HEK293 (cell line): ENCODE data around the gene CMIP.

Source experiments
- CTCF ChIA-PET: fragments of 350-600 bp; formaldehyde crosslinking; extraction: SDS; loops from one replicate; lab custom pipeline; 2021; ENCODE audit warnings: antibody characterized with exemption; lab: Yijun Ruan, JAX
- POLR2A ChIA-PET: fragments of 300-600 bp; formaldehyde crosslinking; extraction: SDS; loops from one replicate; lab custom pipeline; 2020; ENCODE audit warnings: antibody characterized with exemption, inconsistent platforms; lab: Yijun Ruan, JAX
- H3K27ac ChIP-seq: fragments of 200-500 bp; sonication (Bioruptor generic); 2 replicates; pipeline ENCODE4 v1.5.1; 2014; ENCODE audit warnings: low read depth, low read length, control low read depth, inconsistent platforms; ENCODE audit errors: extremely low read depth
- H3K36me3 ChIP-seq, 2 experiments: fragments of 200-500 bp in 1 of 2; sonication (Bioruptor generic) in 1 of 2; 1 replicate in 1 of 2; 2 replicates in 1 of 2; pipeline ENCODE4 v1.5.1; 2014 to 2017; ENCODE audit warnings: inconsistent platforms in 2 of 2, low read length in 2 of 2; ENCODE audit not compliant: control insufficient read depth in 2 of 2, insufficient read depth in 1 of 2
- H3K4me1 ChIP-seq: fragments of 200-500 bp; sonication (Bioruptor generic); 2 replicates; pipeline ENCODE4 v1.5.1; 2014; ENCODE audit warnings: mild to moderate bottlenecking, low read length, inconsistent platforms; ENCODE audit not compliant: control insufficient read depth, insufficient read depth
- H3K4me3 ChIP-seq: 2 replicates; pipeline ENCODE4 v1.5.1; 2011; ENCODE audit warnings: low read depth, mild to moderate bottlenecking, control low read depth, low read length, moderate library complexity
- H3K9me3 ChIP-seq: fragments of 200-500 bp; sonication (Bioruptor generic); 2 replicates; pipeline ENCODE4 v1.5.1; 2014; ENCODE audit warnings: low read depth, low read length, inconsistent platforms; ENCODE audit not compliant: control insufficient read depth, insufficient read depth
- CTCF ChIP-seq: fragments of 450-650 bp; formaldehyde crosslinking; IDR thresholded peaks from 2 replicates; pipeline ENCODE4 v1.5.1; 2016; ENCODE audit warnings: missing biosample characterization, missing genetic modification characterization
- MEIS1 ChIP-seq: sonication (generic); formaldehyde crosslinking; IDR thresholded peaks from 2 replicates; pipeline ENCODE4 v1.8.1; 2022; ENCODE audit warnings: missing genetic modification reagents, mild to moderate bottlenecking, borderline replicate concordance
- PRDM4 ChIP-seq: fragments of 450-650 bp; formaldehyde crosslinking; IDR thresholded peaks from 2 replicates; pipeline ENCODE4 v1.5.1; 2017; ENCODE audit warnings: missing biosample characterization, missing genetic modification characterization
- RBAK ChIP-seq: fragments of 450-650 bp; formaldehyde crosslinking; IDR thresholded peaks from 2 replicates; pipeline ENCODE4 v1.5.1; 2016; ENCODE audit warnings: missing biosample characterization, missing genetic modification characterization
- ZFP69B ChIP-seq: fragments of 450-650 bp; formaldehyde crosslinking; IDR thresholded peaks from 2 replicates; pipeline ENCODE4 v1.5.1; 2016; ENCODE audit warnings: missing biosample characterization, missing genetic modification characterization
- ZNF132 ChIP-seq: fragments of 450-650 bp; formaldehyde crosslinking; IDR thresholded peaks from 2 replicates; pipeline ENCODE4 v1.5.1; 2017; ENCODE audit warnings: missing biosample characterization, missing genetic modification characterization, borderline replicate concordance
- ZNF157 ChIP-seq: fragments of 450-650 bp; formaldehyde crosslinking; IDR thresholded peaks from 2 replicates; pipeline ENCODE4 v1.5.1; 2016; ENCODE audit warnings: missing biosample characterization, missing genetic modification characterization
- ZNF221 ChIP-seq: fragments of 450-650 bp; formaldehyde crosslinking; IDR thresholded peaks from 2 replicates; pipeline ENCODE4 v1.5.1; 2017; ENCODE audit warnings: missing biosample characterization, missing genetic modification characterization, borderline replicate concordance
- ZNF37A ChIP-seq: fragments of 450-650 bp; IDR thresholded peaks from 2 replicates; pipeline ENCODE4 v1.5.1; 2018; ENCODE audit warnings: missing biosample characterization, missing genetic modification characterization
- ZNF391 ChIP-seq: fragments of 450-650 bp; formaldehyde crosslinking; IDR thresholded peaks from 2 replicates; pipeline ENCODE4 v1.5.1; 2016; ENCODE audit warnings: low read depth, missing biosample characterization, missing genetic modification characterization, borderline replicate concordance
- ZNF398 ChIP-seq: fragments of 450-650 bp; formaldehyde crosslinking; IDR thresholded peaks from 2 replicates; pipeline ENCODE4 v1.5.1; 2017; ENCODE audit warnings: missing biosample characterization, missing genetic modification characterization
- ZNF544 ChIP-seq: fragments of 450-650 bp; formaldehyde crosslinking; IDR thresholded peaks from 2 replicates; pipeline ENCODE4 v1.5.0; 2017; ENCODE audit warnings: missing biosample characterization, missing genetic modification characterization
- ZNF549 ChIP-seq: fragments of 450-650 bp; IDR thresholded peaks from 2 replicates; pipeline ENCODE4 v1.5.1; 2018; ENCODE audit warnings: missing biosample characterization, missing genetic modification characterization, mild to moderate bottlenecking, inconsistent platforms, moderate library complexity
- ZNF76 ChIP-seq: fragments of 450-650 bp; formaldehyde crosslinking; IDR thresholded peaks from 2 replicates; pipeline ENCODE4; 2016; ENCODE audit warnings: low read depth, missing biosample characterization, missing genetic modification characterization, borderline replicate concordance
- ZNF785 ChIP-seq: fragments of 450-650 bp; formaldehyde crosslinking; IDR thresholded peaks from 2 replicates; pipeline ENCODE4 v1.5.1; 2016; ENCODE audit warnings: missing biosample characterization, missing genetic modification characterization

CMIP gene

GRCh38 chr16:81427219-81427618 lies 17.4 kb upstream of the CMIP start:
- Histone ChIP-seq H3K9me3 (no peaks in the 10 kb centered on the region), H3K4me1 (no peaks in the 10 kb centered on the region), H3K4me3 (no peak overlapping the region), H3K36me3 (no peaks in the 10 kb centered on the region), H3K27ac (no peak overlapping the region)
- ChIA-PET CTCF (no interaction called here), POLR2A (no interaction called here)
- TF ChIP-seq ZNF37A (tag by site-specific recombination) (no peak), ZNF157 (tag by site-specific recombination) (no peak), ZNF398 (tag by site-specific recombination) (no peak), ZNF785 (tag by site-specific recombination) (no peak), ZNF544 (tag by site-specific recombination) (no peak), RBAK (tag by site-specific recombination) (no peak), ZNF221 (no peak), ZNF391 (tag by site-specific recombination) (no peak), ZNF132 (tag by site-specific recombination) (no peak), PRDM4 (tag by site-specific recombination) (no peak), ZFP69B (tag by site-specific recombination) (no peak), ZNF76 (no peak)

GRCh38 chr16:81429045-81429521 lies 15.5 kb upstream of the CMIP start:
- Histone ChIP-seq H3K27ac (no peak overlapping the region), H3K4me3 (no peak overlapping the region), H3K4me1 (no peaks in the 10 kb centered on the region), H3K36me3 (no peaks in the 10 kb centered on the region), H3K9me3 (no peaks in the 10 kb centered on the region)
- ChIA-PET CTCF (interaction anchor here (0.6 to 1.5 kb wide), 3 partner anchors 16 to 118 kb away, joined by 3 to 5 read pairs (median 4); no protein-coding TSS in a partner anchor), POLR2A (no interaction called here)
- TF ChIP-seq MEIS1 (no peak), CTCF (tag by site-specific recombination) (0 out of 2 replicates have a peak, but pooled peaks have one; percentile 23), ZNF549 (tag by site-specific recombination) (peak; percentile 76)
